K562 (cell line): ENCODE measurements around the gene CNNM4. TPM values are rescaled to one million over a fixed set of nuclear protein-coding genes. Genes with fewer than 3 reads are reported as not detected.

Experiments used
- ATAC-seq: fragments of 200-7000 bp; cut with Tn5 transposase; 3 replicates; pipeline ENCODE4 v1.9.1; 2020; ENCODE audit warnings: moderate library complexity
- BruUV-seq: library from RNA; stranded (reverse); fragments of 400-500 nt; replicated peaks from 2 replicates; lab custom pipeline; 2021; lab: Mats Ljungman, UMichigan
- CTCF ChIA-PET: fragments of 300-600 bp; formaldehyde crosslinking; extraction: SDS; loops from one replicate; lab custom pipeline; 2021; ENCODE audit warnings: low intra/inter-chr PET ratio; lab: Yijun Ruan, JAX
- POLR2A ChIA-PET: fragments of 300-600, 350-650 bp; sonication (Branson Sonifier 250); formaldehyde crosslinking; extraction: SDS; loops from one replicate; lab custom pipeline; 2021; ENCODE audit warnings: antibody characterized with exemption, inconsistent platforms; lab: Yijun Ruan, JAX
- DNase-seq, 4 experiments: peaks; one replicate each; pipeline versions ENCODE4 v3.0.0 to v3.0.0-alpha.2; 2011 to 2018; ENCODE audit warnings: low spot score in 3 of 4, mixed read lengths in 3 of 4; ENCODE audit errors: extremely low read depth in 1 of 4
- FAIRE-seq: peaks from 2 replicates; lab custom pipeline; 2011; peaks lifted over from hg19 to GRCh38; lab: Jason Lieb, UNC
- H2AFZ ChIP-seq: 2 replicates; pipeline ENCODE4 v1.6.0; 2011; ENCODE audit warnings: low read depth, low read length, control low read depth, inconsistent platforms
- H3K27ac ChIP-seq: fragments of 200-600 bp; 3 replicates; pipeline ENCODE4 v1.8.0; 2011; ENCODE audit warnings: low read depth, mild to moderate bottlenecking, control low read depth, inconsistent platforms, low read length, moderate library complexity, mixed read lengths; ENCODE audit errors: extremely low read depth
- H3K27me3 ChIP-seq, 2 experiments: fragments of 300-600 bp in 1 of 2; 2 replicates in 1 of 2; 3 replicates in 1 of 2; pipeline versions ENCODE4 v1.6.0 to v1.8.0; 2011; ENCODE audit warnings: inconsistent platforms in 2 of 2, low read length in 2 of 2, mild to moderate bottlenecking in 1 of 2, mixed read lengths in 1 of 2, moderate library complexity in 1 of 2; ENCODE audit not compliant: control insufficient read depth in 2 of 2, insufficient read depth in 2 of 2
- H3K36me3 ChIP-seq: fragments of 300-600 bp; 3 replicates; pipeline ENCODE4 v1.8.0; 2011; ENCODE audit warnings: mild to moderate bottlenecking, low read length, inconsistent platforms; ENCODE audit not compliant: control insufficient read depth, insufficient read depth
- H3K4me1 ChIP-seq, 2 experiments: fragments of 200-600 bp in 1 of 2; replicated peaks in 1 of 2; 2 replicates in 1 of 2; 3 replicates in 1 of 2; pipeline versions ENCODE4 v1.5.1 to v1.8.0; 2011; ENCODE audit warnings: inconsistent platforms in 2 of 2, low read length in 2 of 2, mild to moderate bottlenecking in 1 of 2, mixed read lengths in 1 of 2, moderate library complexity in 1 of 2; ENCODE audit not compliant: control insufficient read depth in 2 of 2, insufficient read depth in 2 of 2
- H3K4me2 ChIP-seq: 2 replicates; pipeline ENCODE4 v1.6.1; 2011; ENCODE audit warnings: low read length, control low read depth, inconsistent platforms, mixed read lengths; ENCODE audit not compliant: insufficient read depth
- H3K4me3 ChIP-seq: fragments of 200-600 bp; sonication (generic), shearing (Covaris generic); 2 replicates; pipeline ENCODE4 v1.5.1; 2016; ENCODE audit warnings: control low read depth, inconsistent platforms
- H3K79me2 ChIP-seq: fragments of 200-600 bp; 3 replicates; pipeline ENCODE4 v1.8.0; 2011; ENCODE audit warnings: low read length, inconsistent platforms; ENCODE audit not compliant: control insufficient read depth, insufficient read depth
- H3K9ac ChIP-seq, 2 experiments: 2 replicates each; pipeline versions ENCODE4 v1.6.0 to v1.6.1; 2011; ENCODE audit warnings: low read depth in 2 of 2, low read length in 2 of 2, control low read depth in 1 of 2, inconsistent platforms in 1 of 2, mild to moderate bottlenecking in 1 of 2, mixed read lengths in 1 of 2; ENCODE audit not compliant: insufficient read depth in 1 of 2
- H3K9me1 ChIP-seq: one replicate; pipeline ENCODE4 v1.6.0; 2011; ENCODE audit warnings: inconsistent platforms, mild to moderate bottlenecking, low read length, moderate library complexity; ENCODE audit not compliant: control insufficient read depth, insufficient read depth
- H3K9me3 ChIP-seq: replicated peaks from 2 replicates; pipeline ENCODE4 v1.5.1; 2011; ENCODE audit warnings: low read depth, low read length, inconsistent platforms; ENCODE audit not compliant: control insufficient read depth, insufficient read depth
- H4K20me1 ChIP-seq: replicated peaks from 2 replicates; pipeline ENCODE4 v1.6.1; 2011; ENCODE audit warnings: low read length, inconsistent platforms, mixed read lengths; ENCODE audit not compliant: control insufficient read depth, insufficient read depth
- ILK ChIP-seq: fragments of 450-650 bp; IDR thresholded peaks from 2 replicates; pipeline ENCODE4 v1.6.1; 2016; ENCODE audit warnings: missing genetic modification characterization, low read depth, mild to moderate bottlenecking, missing compliant biosample characterization, moderate library complexity, borderline replicate concordance
- WGBS: fragments of 100-300 bp; shearing (Covaris generic); methylation state at CpG from one replicate; pipeline ENCODE4 v1.1.6; 2016; ENCODE audit warnings: low coverage, mixed read lengths; ENCODE audit not compliant: insufficient coverage; ENCODE audit errors: missing lambda C conversion rate; 5-methylcytosine and 5-hydroxymethylcytosine counted together
- in situ Hi-C: fragments of 300-500 bp; cut with MboI; formaldehyde crosslinking; loops from 4 replicates; pipeline ENCODE4 v1.15.0; 2018; ENCODE audit warnings: inconsistent platforms, mixed read lengths
- intact Hi-C: fragments of 100-400 bp; cut with micrococcal nuclease; formaldehyde crosslinking; loops from 2 replicates; pipeline ENCODE4 v1.14.2; 2022
- polyA plus RNA-seq, 8 experiments: library from polyadenylated mRNA; depleted of rRNA in 4 of 8; stranded (reverse) in 5 of 8; unstranded in 3 of 8; fragments of >200 nt; fragmentation: Nextera tagmentation in 2 of 8; fragmentation: Illumina TruSeq in 1 of 8; extraction: Ambion mirVana in 2 of 8; extraction: Trizol in 1 of 8; gene quantifications; 2 replicates each; pipeline versions ENCODE4 v1.2.1 to v1.2.3, GENCODE V29; 2011 to 2014; ENCODE audit warnings: inconsistent platforms in 1 of 8, missing spikeins in 1 of 8
- total RNA-seq, 7 experiments: library from RNA; depleted of rRNA in 6 of 7; stranded (reverse); fragments of >200 nt in 6 of 7; fragmentation: Illumina TruSeq in 2 of 7; extraction: Trizol in 2 of 7; gene quantifications; 2 replicates each; pipeline versions ENCODE4 v1.2.1 to v1.2.3, GENCODE V29; 2011 to 2021; ENCODE audit warnings: low replicate concordance in 1 of 7
- TF ChIP-seq, protein P1 (sequence below), 2 experiments: IDR thresholded peaks in 1 of 2; conservative IDR thresholded peaks in 1 of 2; 2 replicates each; pipeline ENCODE4 v1.6.1; 2016; ENCODE audit warnings: low read depth in 2 of 2, mild to moderate bottlenecking in 1 of 2, missing compliant biosample characterization in 1 of 2, missing genetic modification characterization in 1 of 2, moderate library complexity in 1 of 2
- TF ChIP-seq, protein P2 (sequence below): sonication (generic); formaldehyde crosslinking; IDR thresholded peaks from 2 replicates; pipeline ENCODE4 v1.8.1; 2023; ENCODE audit warnings: mild to moderate bottlenecking, missing genetic modification reagents

The CNNM4 gene
- total and polyA plus RNA-seq, 9 of the 15 experiments (the other 6 are each of a cell fraction or from before 2014, with no cell fraction given), result 0.96 to 6.3 (median 2.8) TPM

DNA sequence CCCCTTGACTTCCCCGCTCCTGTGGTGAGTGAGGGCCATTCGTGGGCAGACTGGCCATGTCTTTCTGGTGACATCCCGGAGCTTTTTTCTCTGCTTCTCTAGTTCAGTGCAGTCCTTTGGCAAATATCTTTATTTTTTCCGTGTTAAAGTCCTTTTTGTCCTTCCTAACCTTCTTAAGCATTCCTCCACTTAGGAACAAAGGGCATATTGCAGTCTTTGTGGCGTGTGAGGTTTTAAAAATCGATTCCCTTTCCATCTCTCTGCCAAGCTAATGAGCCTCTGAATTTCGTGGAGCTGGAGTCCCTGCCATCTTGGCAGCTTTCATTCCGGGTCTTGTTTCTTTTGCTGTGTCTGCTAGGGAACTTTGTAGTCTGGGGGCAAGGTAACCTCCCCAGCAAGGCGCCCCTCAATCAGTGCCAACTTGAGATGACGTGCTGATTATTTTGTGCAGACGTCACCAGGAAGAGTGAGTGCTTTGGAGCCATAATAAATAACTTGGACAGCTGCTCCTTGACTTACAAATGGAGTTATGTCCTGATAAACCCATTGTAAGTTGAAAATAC is 60.5 kb downstream of the CNNM4 start:
- H2AFZ ChIP-seq, result no peak overlapping the region
- no peaks in the 10 kb centered on the region for H3K27me3 ChIP-seq
- 64% methylated on average over 11 of the region's 11 CpGs for whole genome bisulfite sequencing
- H3K4me2 ChIP-seq, result no peak overlapping the region
- peaks cover 21% of the 10 kb centered on the region for H3K9me1 ChIP-seq
- no peak overlapping the region for H3K27ac ChIP-seq
- in situ Hi-C loops, result no loop called here
- no peak for TF ChIP-seq ILK (tag)
- TF ChIP-seq, protein P1, sequence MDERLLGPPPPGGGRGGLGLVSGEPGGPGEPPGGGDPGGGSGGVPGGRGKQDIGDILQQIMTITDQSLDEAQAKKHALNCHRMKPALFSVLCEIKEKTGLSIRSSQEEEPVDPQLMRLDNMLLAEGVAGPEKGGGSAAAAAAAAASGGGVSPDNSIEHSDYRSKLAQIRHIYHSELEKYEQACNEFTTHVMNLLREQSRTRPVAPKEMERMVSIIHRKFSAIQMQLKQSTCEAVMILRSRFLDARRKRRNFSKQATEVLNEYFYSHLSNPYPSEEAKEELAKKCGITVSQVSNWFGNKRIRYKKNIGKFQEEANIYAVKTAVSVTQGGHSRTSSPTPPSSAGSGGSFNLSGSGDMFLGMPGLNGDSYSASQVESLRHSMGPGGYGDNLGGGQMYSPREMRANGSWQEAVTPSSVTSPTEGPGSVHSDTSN (CRISPR knock-in tag; IDR thresholded peaks at IDR 0.05; ENCODE audit: low read depth), result no peak
- TF ChIP-seq, protein P1 (tag; conservative IDR thresholded peaks at IDR 0.05; ENCODE audit: low read depth), result peak; percentile 33
- TF ChIP-seq, protein P2, sequence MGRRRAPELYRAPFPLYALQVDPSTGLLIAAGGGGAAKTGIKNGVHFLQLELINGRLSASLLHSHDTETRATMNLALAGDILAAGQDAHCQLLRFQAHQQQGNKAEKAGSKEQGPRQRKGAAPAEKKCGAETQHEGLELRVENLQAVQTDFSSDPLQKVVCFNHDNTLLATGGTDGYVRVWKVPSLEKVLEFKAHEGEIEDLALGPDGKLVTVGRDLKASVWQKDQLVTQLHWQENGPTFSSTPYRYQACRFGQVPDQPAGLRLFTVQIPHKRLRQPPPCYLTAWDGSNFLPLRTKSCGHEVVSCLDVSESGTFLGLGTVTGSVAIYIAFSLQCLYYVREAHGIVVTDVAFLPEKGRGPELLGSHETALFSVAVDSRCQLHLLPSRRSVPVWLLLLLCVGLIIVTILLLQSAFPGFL, result no peak
- TF ChIP-seq, all 486 proteins: peak for 1
- DNase-seq, result no peak
- no peak for FAIRE-seq
- BruUV-seq, result no TSS peak
- H3K79me2 ChIP-seq, result peaks cover 53% of the 10 kb centered on the region
- H4K20me1 ChIP-seq, result peaks cover 45% of the 10 kb centered on the region
- peaks cover 60% of the 10 kb centered on the region for H3K36me3 ChIP-seq
- H3K9me3 ChIP-seq, result no peaks in the 10 kb centered on the region
- no peak for ATAC-seq
- intact Hi-C loops, result no loop called here
- peak overlapping the region in 1 of 2 experiments; percentile 31; a peak in 1 of 4 replicates for H3K9ac ChIP-seq
- H3K4me3 ChIP-seq, result no peak overlapping the region
- H3K4me1 ChIP-seq, result peaks cover 31 to 42% of the 10 kb centered on the region in 2 experiments
- ChIA-PET POLR2A (interaction anchor here (0.6 to 1.9 kb wide), 4 partner anchors 10 to 19 kb away, joined by 3 to 5 read pairs (median 4); no protein-coding TSS in a partner anchor), CTCF (no interaction called here)
